ENCODE measurements around the gene ALG14. TPM values are rescaled to one million over a fixed set of nuclear protein-coding genes. Genes with fewer than 3 reads are reported as not detected.
A peak's percentile ranks its signal among the peaks of the same experiment; 100 is the strongest.

ALG14 gene
- total and polyA plus RNA-seq, 2 experiments from 2014 or later = 2.7 to 8.2 TPM

- H3K4me1 ChIP-seq (ENCODE audit: low read depth) = no peaks in the 10 kb centered on the region
- H3K36me3 ChIP-seq = no peaks in the 10 kb centered on the region
- H3K27ac ChIP-seq = no peak overlapping the region
- DNase-seq (ENCODE audit: low read depth in 1 of 2, low spot score in 1 of 2) = no peak
- no peaks in the 10 kb centered on the region for H3K27me3 ChIP-seq
- TF ChIP-seq, protein P1, sequence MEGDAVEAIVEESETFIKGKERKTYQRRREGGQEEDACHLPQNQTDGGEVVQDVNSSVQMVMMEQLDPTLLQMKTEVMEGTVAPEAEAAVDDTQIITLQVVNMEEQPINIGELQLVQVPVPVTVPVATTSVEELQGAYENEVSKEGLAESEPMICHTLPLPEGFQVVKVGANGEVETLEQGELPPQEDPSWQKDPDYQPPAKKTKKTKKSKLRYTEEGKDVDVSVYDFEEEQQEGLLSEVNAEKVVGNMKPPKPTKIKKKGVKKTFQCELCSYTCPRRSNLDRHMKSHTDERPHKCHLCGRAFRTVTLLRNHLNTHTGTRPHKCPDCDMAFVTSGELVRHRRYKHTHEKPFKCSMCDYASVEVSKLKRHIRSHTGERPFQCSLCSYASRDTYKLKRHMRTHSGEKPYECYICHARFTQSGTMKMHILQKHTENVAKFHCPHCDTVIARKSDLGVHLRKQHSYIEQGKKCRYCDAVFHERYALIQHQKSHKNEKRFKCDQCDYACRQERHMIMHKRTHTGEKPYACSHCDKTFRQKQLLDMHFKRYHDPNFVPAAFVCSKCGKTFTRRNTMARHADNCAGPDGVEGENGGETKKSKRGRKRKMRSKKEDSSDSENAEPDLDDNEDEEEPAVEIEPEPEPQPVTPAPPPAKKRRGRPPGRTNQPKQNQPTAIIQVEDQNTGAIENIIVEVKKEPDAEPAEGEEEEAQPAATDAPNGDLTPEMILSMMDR (IDR thresholded peaks at IDR 0.05; ENCODE audit: low read depth, low read length) = no peak
- no peak overlapping the region for H3K4me3 ChIP-seq
- H3K9me3 ChIP-seq (ENCODE audit: low read depth) = no peaks in the 10 kb centered on the region
These were observed 77.9 kb downstream of the ALG14 start for GRCh38 chr1:94994805-94995204.

DNA sequence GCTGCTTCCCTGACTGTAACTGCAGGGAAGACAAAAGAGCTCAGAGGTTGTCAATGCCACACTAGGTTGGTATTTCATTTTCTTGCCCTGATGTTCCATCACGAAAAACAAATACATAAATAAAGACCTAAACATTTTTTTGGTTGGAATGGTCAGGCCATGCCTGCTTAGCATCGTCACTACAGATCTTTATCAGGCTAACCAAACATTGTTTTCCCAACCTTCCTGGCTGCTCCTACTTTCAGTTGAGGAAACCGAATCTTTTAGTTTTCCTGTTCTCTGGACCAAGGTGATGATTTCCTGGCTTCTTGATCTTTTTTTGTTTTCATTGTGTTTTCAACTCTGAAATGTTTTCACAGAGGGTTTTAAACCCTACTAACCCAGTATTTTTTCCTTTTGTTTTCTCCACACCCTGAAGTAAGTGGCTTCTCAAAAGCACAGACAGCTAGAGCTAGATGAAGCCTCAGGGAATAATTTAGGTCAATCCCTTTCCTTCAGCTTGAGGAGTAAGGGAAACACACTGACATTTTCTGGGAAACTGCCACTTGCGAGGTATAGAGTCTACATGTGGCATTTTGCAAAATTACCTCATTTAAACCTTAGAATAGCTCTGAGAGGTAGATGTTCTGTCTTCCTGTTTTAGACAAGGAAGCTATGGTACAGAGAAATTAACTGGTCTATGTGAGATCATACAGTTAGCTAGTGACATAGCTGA, 78.7 kb downstream of the ALG14 start:
- Histone ChIP-seq H3K4me3 (no peak overlapping the region), H3K4me1 (ENCODE audit: low read depth) (no peaks in the 10 kb centered on the region), H3K9me3 (ENCODE audit: low read depth) (no peaks in the 10 kb centered on the region), H3K27ac (no peak overlapping the region), H3K27me3 (no peaks in the 10 kb centered on the region), H3K36me3 (no peaks in the 10 kb centered on the region)
- DNase-seq (ENCODE audit: low read depth in 1 of 2, low spot score in 1 of 2) = no peak
- TF ChIP-seq, protein P1 (IDR thresholded peaks at IDR 0.05; ENCODE audit: low read depth, low read length) = no peak

DNA sequence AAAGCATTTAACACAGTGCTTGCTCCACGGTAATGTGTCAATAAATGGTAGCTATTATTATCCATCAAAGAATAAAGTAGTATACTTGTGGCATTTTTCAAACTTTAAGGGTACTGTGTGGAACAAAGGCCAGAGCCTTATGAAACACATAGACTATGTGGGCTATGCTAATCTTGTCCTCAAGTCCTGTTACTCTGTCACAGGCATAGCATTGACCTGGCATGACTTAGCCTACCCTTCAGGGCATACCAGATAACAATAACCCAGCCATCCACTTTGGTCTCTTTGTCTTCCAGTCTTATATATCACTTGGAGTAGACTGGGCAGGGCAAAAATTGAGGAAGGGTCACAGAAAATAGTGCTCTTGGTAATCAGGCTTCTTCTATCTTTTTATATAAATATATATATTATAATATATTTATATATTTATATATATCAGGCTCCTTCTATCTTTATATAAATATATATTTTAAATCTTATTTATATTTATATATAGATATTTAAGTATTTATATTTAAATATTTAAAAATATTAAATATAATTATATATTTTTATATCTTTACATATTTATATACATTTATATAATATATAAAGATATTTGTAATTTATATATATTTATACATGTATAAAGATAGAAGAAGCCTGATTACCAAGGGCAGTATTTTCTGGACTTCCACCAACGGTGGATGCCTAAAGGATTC, 79.7 kb downstream of the ALG14 start:
- DNase-seq (ENCODE audit: low read depth in 1 of 2, low spot score in 1 of 2) = no peak
- Histone ChIP-seq H3K36me3 (no peaks in the 10 kb centered on the region), H3K4me3 (no peak overlapping the region), H3K9me3 (ENCODE audit: low read depth) (no peaks in the 10 kb centered on the region), H3K27me3 (no peaks in the 10 kb centered on the region), H3K27ac (no peak overlapping the region), H3K4me1 (ENCODE audit: low read depth) (no peaks in the 10 kb centered on the region)
- TF ChIP-seq, protein P1 (IDR thresholded peaks at IDR 0.05; ENCODE audit: low read depth, low read length) = no peak

DNA sequence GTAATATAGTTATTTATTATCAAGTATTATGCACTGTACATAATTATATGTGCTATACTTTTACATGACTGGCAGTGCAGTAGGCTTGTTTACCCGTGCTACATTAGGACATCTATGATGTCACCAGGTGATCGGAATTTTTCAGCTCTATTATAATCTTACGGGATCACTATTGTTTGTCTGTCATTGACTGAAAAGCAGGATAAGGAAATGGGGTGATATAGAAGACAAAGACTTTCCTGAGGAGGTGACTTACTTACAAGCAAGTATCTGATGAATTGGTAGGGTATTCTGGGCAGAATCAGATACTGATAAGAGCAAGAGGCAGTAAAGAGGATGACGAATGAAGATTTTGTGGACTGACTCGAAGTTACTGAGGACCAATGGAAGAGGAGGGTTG, 80.6 kb downstream of the ALG14 start:
- H3K36me3 ChIP-seq = no peaks in the 10 kb centered on the region
- TF ChIP-seq, protein P1 (IDR thresholded peaks at IDR 0.05; ENCODE audit: low read depth, low read length) = no peak
- H3K4me1 ChIP-seq (ENCODE audit: low read depth) = no peaks in the 10 kb centered on the region
- no peak for DNase-seq (ENCODE audit: low read depth in 1 of 2, low spot score in 1 of 2)
- no peak overlapping the region for H3K4me3 ChIP-seq
- no peaks in the 10 kb centered on the region for H3K9me3 ChIP-seq (ENCODE audit: low read depth)
- H3K27ac ChIP-seq = no peak overlapping the region
- H3K27me3 ChIP-seq = no peaks in the 10 kb centered on the region

DNA sequence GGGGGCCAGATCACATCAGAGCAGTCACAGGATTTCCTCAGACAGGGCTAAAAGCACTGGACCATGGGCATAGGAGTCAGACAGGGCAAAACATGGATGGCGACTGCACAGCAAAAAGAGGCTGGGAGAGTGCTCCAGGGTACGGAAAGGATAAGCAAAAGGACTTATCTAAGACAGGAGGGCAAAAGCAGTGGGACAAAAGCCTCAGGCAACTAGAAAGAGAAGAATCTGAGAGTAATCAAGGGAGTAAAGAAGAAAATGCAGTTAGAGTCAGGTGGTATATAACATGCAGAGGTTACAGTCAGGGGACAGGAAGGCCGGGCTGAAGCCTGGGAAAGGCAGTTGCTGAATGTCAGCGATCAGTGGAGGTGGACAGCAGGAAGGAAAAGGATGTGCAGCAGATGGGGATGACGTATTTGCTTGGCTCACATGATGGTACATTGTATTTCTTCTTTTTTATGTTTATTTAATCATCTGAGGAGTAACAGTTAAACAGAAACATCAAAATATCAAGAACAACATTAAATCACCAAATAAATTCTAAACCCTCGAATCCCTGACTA, 82.8 kb downstream of the ALG14 start:
- Histone ChIP-seq H3K9me3 (ENCODE audit: low read depth) (no peaks in the 10 kb centered on the region), H3K27me3 (no peaks in the 10 kb centered on the region), H3K4me3 (no peak overlapping the region), H3K36me3 (no peaks in the 10 kb centered on the region), H3K4me1 (ENCODE audit: low read depth) (no peaks in the 10 kb centered on the region), H3K27ac (no peak overlapping the region)
- DNase-seq (ENCODE audit: low read depth in 1 of 2, low spot score in 1 of 2) = peak in 1 of 2 donors; percentile 58
- TF ChIP-seq, protein P1 (IDR thresholded peaks at IDR 0.05; ENCODE audit: low read depth, low read length) = no peak

Data from cardiac muscle cell (in vitro differentiated cells and primary cell).